ENCODE data around the gene ESR1.

DNA sequence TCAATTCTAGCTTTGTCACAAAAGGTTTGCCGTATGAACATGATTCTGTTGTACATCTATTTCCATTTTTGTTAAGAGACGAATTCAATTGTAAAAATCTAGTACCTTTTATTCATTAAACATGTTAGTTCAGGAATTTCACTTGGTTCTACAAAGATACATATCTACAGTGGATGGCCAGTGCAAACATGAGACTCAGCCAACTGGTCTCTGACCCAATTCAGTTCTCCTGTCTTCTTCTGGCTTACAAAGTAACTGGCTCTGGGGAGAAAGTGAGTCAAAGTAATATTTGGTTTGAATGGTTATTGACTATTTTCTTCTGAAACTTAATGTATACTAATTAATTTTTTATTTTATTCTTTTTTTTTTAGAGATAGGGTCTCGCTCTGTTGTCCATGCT lies 70.0 kb downstream of the ESR1 start:
- TF ChIP-seq POLR2A (IDR thresholded peaks at IDR 0.05; ENCODE audit: low read depth, low read length) (no peak), JUN (IDR thresholded peaks at IDR 0.05; ENCODE audit: borderline replicate concordance, insufficient read depth, insufficient read length, low read depth) (no peak), EZH2 (IDR thresholded peaks at IDR 0.05; ENCODE audit: borderline replicate concordance, low read depth, low read length, severe bottlenecking) (no peak), POLR2AphosphoS5 (IDR thresholded peaks at IDR 0.05; ENCODE audit: insufficient read depth, low read depth, low read length) (no peak)
- TF ChIP-seq, protein P1, sequence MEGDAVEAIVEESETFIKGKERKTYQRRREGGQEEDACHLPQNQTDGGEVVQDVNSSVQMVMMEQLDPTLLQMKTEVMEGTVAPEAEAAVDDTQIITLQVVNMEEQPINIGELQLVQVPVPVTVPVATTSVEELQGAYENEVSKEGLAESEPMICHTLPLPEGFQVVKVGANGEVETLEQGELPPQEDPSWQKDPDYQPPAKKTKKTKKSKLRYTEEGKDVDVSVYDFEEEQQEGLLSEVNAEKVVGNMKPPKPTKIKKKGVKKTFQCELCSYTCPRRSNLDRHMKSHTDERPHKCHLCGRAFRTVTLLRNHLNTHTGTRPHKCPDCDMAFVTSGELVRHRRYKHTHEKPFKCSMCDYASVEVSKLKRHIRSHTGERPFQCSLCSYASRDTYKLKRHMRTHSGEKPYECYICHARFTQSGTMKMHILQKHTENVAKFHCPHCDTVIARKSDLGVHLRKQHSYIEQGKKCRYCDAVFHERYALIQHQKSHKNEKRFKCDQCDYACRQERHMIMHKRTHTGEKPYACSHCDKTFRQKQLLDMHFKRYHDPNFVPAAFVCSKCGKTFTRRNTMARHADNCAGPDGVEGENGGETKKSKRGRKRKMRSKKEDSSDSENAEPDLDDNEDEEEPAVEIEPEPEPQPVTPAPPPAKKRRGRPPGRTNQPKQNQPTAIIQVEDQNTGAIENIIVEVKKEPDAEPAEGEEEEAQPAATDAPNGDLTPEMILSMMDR (IDR thresholded peaks at IDR 0.05; ENCODE audit: extremely low read depth in 1 of 2, insufficient read depth in 1 of 2, low read depth in 1 of 2, low read length in 2 of 2) = no peak
